HG03108 (cell line): ENCODE measurements around the gene HMGN3.

Source experiments
- ATAC-seq: cut with Tn5 transposase; IDR thresholded peaks from one replicate; pipeline ENCODE4 v1.9.1; 2021; ENCODE audit warnings: moderate library complexity; ENCODE audit not compliant: unreplicated experiment

The HMGN3 gene

GRCh38 chr6:79188107-79188506, 46.4 kb downstream of the HMGN3 start:
- no peak for ATAC-seq

DNA sequence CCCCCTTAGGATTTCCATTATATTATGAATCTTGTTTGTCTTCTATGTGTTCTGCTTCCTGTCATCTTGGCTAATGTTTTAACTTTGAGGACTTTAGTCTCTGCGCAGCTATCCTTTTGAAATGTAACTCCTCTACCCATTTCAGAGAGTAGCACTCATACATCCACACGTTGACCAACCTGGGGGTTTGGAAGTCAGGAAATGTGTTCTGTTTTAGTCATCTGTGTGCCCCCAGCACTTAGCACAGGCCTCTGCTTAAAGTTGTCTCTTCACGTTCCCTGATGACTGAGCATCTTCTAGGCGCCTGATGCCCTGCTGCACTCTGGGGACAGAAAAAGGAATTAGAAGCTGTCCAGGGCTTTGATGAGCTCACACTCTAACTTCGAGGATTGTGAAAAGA, 47.9 kb downstream of the HMGN3 start:
- ATAC-seq = no peak

DNA sequence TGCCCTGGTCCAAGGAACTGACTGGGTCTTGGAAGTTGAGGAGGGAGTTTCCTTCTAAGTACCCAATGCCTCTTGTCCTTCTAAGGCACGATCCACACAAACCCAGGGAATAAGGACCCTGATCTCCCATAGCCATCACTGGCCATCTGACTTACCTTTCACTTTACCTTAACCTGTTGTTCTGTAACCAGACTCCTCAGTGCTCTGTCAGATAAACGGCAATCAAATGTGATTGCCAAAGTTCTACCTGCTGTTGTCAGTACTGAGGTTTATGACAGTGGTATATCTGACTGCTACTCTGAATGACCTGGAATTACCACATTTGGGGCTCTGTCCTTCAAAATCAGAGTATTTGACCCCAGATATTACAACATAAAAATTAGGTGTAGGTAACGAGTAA, 49.8 kb downstream of the HMGN3 start:
- ATAC-seq = no peak

- no peak for ATAC-seq
Measured at GRCh38 chr6:79184086-79184485, 50.4 kb downstream of the HMGN3 start.

DNA sequence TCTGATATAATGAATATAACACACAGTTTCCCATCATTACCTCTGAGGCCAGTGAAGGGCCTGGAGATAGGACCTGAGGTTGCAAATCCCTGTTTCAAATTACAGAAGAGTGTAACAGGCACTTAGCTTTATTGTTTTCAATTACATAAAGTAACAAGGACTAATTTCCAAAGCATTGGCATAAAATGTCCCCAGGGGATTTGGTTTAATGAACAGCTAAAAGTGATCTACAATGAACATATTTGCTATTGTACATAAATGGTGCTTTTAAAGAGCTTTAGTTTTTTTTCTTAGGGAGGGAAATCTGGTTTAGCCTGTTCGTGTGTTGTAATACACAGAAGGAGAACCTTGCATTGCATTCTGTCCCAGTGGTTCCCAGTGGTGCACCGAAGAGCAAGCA, 54.4 kb downstream of the HMGN3 start:
- no peak for ATAC-seq

DNA sequence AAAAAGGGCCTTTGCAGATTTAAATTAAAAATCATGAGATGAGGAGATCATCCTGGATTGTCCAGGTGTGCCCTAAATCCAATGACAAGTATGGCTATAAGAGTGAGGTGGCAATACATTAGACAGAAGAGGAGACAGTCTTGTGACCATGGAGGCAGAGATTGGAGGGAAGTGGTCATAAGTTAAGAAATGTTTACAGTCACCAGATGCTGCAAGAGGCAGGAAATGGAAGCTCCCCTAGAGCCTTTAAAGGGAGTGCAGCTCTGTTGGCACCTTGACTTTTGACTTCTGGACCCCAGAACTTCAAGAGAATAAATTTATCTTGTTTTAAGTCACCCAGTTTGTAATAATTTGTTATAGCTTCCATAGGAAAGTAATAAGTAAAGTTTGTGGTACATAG, 61.1 kb downstream of the HMGN3 start:
- no peak for ATAC-seq

GRCh38 chr6:79170959-79171358, 63.5 kb downstream of the HMGN3 start:
- ATAC-seq = no peak

- ATAC-seq = no peak
Measured at GRCh38 chr6:79170431-79170830, 64.1 kb downstream of the HMGN3 start.

DNA sequence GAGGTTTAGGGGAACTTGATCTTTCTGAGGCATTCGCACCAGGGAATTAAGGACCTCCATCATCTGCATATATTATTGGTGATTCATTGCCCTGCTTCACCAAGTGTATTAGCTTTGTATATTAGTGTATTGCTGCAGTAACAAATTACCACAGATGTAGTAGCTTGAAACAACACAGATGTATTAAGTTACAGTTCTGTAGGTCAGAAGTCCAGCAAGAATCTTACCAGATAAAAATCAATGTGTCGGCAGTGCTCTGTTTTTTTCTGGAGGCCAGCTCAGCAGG, 65.8 kb downstream of the HMGN3 start:
- ATAC-seq = no peak

DNA sequence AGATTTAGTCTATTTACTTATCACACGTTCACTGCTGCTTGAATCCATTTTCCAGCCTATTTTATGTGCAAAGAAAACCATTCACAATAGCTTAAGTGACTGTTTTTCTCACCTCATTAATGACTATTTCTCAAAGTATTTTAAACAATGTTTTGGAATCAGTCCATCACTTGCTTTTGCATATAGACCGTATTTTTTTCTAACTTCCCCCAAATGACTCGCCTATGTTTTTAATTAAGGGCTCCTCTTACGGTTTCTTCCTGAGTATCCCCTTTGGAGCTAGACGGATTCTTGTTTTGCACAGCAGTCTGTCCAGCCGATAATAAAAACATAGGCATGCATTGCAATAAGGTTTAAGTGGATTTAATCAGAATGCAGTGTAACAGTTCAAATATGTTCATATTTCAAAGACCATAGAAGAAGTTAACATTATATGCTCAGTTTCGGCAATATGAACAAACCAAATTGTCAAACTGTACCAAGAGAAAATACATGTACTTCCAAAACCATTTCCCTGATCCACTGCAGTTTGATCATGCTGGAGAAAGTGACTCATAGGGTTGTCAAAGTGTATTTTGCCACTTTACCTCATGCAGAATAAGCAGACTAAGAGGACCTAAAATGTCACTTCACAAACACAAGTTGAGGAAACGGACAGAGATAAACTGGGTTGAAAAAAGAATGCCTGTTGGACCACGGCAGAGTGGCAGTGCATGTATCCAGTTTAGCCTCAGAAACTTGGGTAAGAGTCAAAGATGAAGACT, 66.4 kb downstream of the HMGN3 start:
- no peak for ATAC-seq

DNA sequence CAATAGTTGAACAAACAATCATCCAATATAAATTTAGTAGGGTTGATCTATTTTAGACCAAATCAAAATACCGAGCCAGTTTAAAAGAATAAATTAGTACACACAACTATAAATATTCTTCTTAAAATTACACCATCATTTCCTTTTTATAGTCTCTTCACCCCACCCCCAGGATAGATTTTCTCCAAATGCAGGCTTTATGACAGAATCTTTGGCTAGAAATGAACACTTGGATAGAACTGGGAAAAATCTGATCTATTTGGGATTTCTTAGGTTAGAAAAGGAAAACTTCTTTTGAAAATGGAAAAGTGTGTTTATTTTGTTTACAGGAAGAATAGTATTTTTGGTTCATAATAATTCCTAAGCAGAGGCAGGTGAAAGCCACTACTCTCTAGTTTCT, 74.6 kb downstream of the HMGN3 start:
- no peak for ATAC-seq

- no peak for ATAC-seq
Measured at GRCh38 chr6:79158856-79159516, 75.5 kb downstream of the HMGN3 start.

DNA sequence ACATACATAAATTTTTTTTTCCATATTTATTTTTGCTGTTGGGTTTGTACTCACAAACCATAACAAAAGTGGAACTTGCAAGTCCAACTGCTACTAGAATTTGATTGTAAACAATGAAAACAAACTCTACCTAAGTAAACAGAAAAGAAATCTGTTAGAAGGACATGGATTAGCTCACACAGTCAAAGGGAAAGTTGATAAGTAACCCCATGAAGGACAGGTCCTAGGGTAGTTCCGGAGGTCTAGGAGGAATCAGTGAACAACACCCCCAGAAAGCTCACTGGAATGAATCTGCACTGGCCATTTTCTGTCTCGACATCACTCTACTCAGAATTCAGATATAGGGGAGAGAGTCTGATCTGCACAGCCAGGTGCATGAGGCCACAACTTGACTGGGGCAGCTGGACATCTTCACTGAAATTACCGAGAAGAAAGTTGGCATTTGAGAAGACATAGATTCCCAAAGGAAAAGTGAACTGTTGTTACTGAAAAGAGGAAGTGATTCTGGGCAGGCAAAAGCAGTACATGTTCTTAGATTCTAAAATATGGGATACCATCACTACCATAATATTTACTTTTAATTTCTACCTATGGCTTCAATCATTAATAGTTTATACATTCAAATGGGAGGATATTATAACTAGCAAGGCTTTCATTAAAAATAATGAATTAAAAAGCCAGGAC, 76.4 kb downstream of the HMGN3 start:
- no peak for ATAC-seq

DNA sequence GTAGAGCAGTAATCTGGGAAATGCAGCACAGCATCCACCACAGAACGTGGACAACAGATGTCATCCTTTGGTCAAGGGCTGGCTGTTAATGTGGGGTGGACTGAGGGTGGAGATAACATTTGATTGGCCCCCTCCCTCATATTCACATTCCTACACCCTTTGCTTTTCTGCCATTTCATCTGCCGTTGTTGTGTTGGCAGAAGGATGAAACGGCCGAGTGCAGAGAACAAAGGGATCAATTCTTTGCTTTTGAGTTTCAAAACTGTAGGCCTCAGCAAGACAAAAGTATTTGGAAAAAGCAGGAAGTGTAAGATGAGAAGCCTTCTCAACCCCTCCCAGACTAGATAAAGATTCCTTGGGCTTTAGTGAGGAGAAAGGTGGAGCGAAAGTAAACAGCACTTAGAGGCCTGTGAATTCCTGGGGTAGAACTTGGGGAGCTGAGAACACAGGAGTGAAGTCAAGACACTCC, 82.2 kb downstream of the HMGN3 start:
- no peak for ATAC-seq
